ENCODE data around the gene ZYX. TPM values are rescaled to one million over a fixed set of nuclear protein-coding genes. Genes with fewer than 3 reads are reported as not detected.

Gene ZYX
- total RNA-seq, 6 experiments from 2014 or later, result 29.7 to 129 (median 43.6) TPM

DNA sequence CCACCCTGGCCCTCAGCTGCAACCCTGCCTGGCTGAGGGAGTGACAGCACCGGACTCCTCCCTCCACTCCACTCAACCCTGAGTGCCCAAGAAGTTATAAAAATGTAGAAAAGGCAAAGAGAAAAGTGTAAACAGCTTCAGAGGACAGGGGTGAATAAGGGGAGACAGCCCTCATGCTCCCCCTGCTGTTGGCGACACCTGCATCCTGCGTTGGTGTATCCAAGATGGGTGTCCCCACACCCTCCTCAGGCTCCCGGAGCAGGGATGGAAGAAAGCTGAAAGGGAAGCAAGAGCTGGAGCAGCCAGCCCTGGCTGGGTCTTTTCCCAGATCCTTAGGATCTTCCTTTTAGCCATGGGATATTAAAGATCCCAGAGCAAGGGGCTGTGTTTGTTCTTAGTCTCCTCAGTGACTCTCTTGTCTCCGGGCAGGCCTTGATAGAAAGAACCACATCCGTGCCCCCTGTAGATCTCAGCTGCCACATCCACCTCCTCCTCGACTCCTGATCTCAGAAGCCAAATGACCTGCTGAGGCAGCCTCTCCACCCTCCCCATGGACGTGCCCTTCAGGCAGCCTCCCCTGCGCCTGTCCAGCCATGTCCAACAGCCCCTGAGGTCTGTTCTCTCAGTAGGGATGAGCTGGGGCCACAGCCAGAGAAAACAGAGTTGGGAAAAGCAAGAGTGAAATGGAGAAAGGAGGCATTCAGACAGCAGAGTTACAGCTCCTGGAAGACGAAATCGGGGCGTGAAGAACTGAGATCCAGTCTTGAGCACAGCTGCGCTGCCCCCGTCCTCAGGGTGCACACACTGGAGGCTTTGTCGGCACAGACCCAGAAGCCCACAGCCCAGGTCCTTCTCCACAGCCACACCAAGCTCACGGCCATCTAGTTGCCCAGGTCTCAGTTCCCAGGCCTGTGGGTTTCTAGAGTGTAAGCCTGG is 25.4 kb upstream of the ZYX start:
- intact Hi-C loops (cut with DNase I), result no loop called here
- Histone ChIP-seq H3K36me3 (no peaks in the 10 kb centered on the region), H3K27ac (no peak overlapping the region), H3K4me3 (no peak overlapping the region), H3K27me3 (no peaks in the 10 kb centered on the region), H3K9me3 (no peaks in the 10 kb centered on the region), H3K4me1 (peaks cover 0 to 11% (median 2%) of the 10 kb centered on the region in 4 donors)
- ATAC-seq (no peak), DNase-seq (no peak)
- WGBS (ENCODE audit: insufficient coverage, low coverage, low lambda C conversion rate, missing lambda C conversion rate), result 80% methylated on average over 2 of the region's 16 CpGs
- TF ChIP-seq POLR2A (IDR thresholded peaks at IDR 0.05), result no peak
- TF ChIP-seq, protein P1, sequence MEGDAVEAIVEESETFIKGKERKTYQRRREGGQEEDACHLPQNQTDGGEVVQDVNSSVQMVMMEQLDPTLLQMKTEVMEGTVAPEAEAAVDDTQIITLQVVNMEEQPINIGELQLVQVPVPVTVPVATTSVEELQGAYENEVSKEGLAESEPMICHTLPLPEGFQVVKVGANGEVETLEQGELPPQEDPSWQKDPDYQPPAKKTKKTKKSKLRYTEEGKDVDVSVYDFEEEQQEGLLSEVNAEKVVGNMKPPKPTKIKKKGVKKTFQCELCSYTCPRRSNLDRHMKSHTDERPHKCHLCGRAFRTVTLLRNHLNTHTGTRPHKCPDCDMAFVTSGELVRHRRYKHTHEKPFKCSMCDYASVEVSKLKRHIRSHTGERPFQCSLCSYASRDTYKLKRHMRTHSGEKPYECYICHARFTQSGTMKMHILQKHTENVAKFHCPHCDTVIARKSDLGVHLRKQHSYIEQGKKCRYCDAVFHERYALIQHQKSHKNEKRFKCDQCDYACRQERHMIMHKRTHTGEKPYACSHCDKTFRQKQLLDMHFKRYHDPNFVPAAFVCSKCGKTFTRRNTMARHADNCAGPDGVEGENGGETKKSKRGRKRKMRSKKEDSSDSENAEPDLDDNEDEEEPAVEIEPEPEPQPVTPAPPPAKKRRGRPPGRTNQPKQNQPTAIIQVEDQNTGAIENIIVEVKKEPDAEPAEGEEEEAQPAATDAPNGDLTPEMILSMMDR (IDR thresholded peaks at IDR 0.05), result no peak

- Histone ChIP-seq H3K4me3 (no peak overlapping the region), H3K36me3 (no peaks in the 10 kb centered on the region), H3K27me3 (no peaks in the 10 kb centered on the region), H3K9me3 (no peaks in the 10 kb centered on the region), H3K4me1 (peaks cover 0 to 11% (median 2%) of the 10 kb centered on the region in 4 donors), H3K27ac (no peak overlapping the region)
- DNase-seq, result no peak
- ATAC-seq, result no peak
- intact Hi-C loops (cut with DNase I), result no loop called here
- no peak for TF ChIP-seq POLR2A (IDR thresholded peaks at IDR 0.05)
- TF ChIP-seq, protein P1 (IDR thresholded peaks at IDR 0.05), result no peak
- 100% methylated on average over 2 of the region's 13 CpGs for WGBS (ENCODE audit: insufficient coverage, low coverage, low lambda C conversion rate, missing lambda C conversion rate)
Measured at GRCh38 chr7:143356414-143357050, 24.6 kb upstream of the ZYX start.

DNA sequence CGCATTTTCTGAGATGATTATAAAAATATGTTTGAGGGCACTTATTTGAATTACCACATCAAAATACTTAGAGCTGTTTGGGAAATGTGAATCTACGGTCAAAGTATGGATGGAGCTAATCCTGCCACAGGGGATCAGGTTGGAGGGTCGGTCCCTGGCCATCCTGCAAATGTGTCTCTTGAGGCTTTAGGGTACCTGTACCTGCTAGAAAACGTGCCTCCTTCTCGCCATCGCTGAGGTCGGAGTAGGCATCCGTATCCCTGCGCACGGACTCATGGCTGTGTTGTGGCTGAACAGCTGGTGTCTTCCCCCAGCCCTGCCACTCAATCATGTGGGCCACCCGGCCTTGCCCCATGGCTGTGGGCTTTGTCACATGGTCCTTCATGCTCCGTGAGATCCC is 22.5 kb upstream of the ZYX start:
- H3K27me3 ChIP-seq, result no peaks in the 10 kb centered on the region
- H3K4me3 ChIP-seq, result no peak overlapping the region
- DNase-seq (no peak), ATAC-seq (no peak)
- 75% methylated on average over 8 of the region's 12 CpGs for WGBS (ENCODE audit: insufficient coverage, low coverage, low lambda C conversion rate, missing lambda C conversion rate)
- H3K9me3 ChIP-seq, result no peaks in the 10 kb centered on the region
- TF ChIP-seq, protein P1 (IDR thresholded peaks at IDR 0.05), result no peak
- no peak for TF ChIP-seq POLR2A (IDR thresholded peaks at IDR 0.05)
- H3K4me1 ChIP-seq, result peaks cover 0 to 5% (median 0%) of the 10 kb centered on the region in 4 donors
- intact Hi-C loops (cut with DNase I), result no loop called here
- no peak overlapping the region for H3K27ac ChIP-seq
- no peaks in the 10 kb centered on the region for H3K36me3 ChIP-seq

GRCh38 chr7:143359771-143360353 is 21.3 kb upstream of the ZYX start:
- peaks cover 0 to 5% (median 0%) of the 10 kb centered on the region in 4 donors for H3K4me1 ChIP-seq
- no peak overlapping the region for H3K4me3 ChIP-seq
- ATAC-seq (no peak), DNase-seq (no peak)
- H3K36me3 ChIP-seq, result no peaks in the 10 kb centered on the region
- H3K9me3 ChIP-seq, result no peaks in the 10 kb centered on the region
- no peak overlapping the region for H3K27ac ChIP-seq
- H3K27me3 ChIP-seq, result no peaks in the 10 kb centered on the region
- 77% methylated on average over 8 of the region's 11 CpGs for WGBS (ENCODE audit: insufficient coverage, low coverage, low lambda C conversion rate, missing lambda C conversion rate)
- intact Hi-C loops (cut with DNase I), result loop anchor here in 1 of 2 donors (10.0 kb wide), 1 partner anchor 45 kb away; the partner anchor contains the start of gene CLCN1
- no peak for TF ChIP-seq POLR2A (IDR thresholded peaks at IDR 0.05)
- TF ChIP-seq, protein P1 (IDR thresholded peaks at IDR 0.05), result no peak

All from right lobe of liver (tissue), 6 donors.